ENCODE measurements around the gene RGPD3. TPM values are rescaled to one million over a fixed set of nuclear protein-coding genes. Genes with fewer than 3 reads are reported as not detected.
"Not testable (repeated sequence)": the region's sequence is repeated elsewhere in the genome, so short reads cannot be mapped to it uniquely, and the experiment has no call there.

The RGPD3 gene
- total RNA-seq, 1 experiment from 2014 or later = 0.27 TPM

GRCh38 chr2:106513391-106513790, 45.2 kb upstream of the RGPD3 start:
- H3K27me3 Mint-ChIP-seq (ENCODE audit: insufficient read depth, unreplicated experiment); H3K9me3 ChIP-seq; DNase-seq; H3K27ac Mint-ChIP-seq (ENCODE audit: unreplicated experiment); CTCF ChIA-PET; POLR2A ChIA-PET; H3K4me1 ChIP-seq; H3K4me3 Mint-ChIP-seq (ENCODE audit: unreplicated experiment); H3K27me3 ChIP-seq (replicated peaks; ENCODE audit: control insufficient read depth, insufficient read depth, low read length); intact Hi-C loops (cut with micrococcal nuclease; ENCODE audit: unreplicated experiment); H3K36me3 ChIP-seq (ENCODE audit: control insufficient read depth, insufficient read depth, low read length); BruUV-seq (replicated peaks); H3K4me3 ChIP-seq (ENCODE audit: low read depth, low read length); H3K9me3 Mint-ChIP-seq (ENCODE audit: unreplicated experiment); H3K36me3 Mint-ChIP-seq (ENCODE audit: insufficient read depth, unreplicated experiment); H3K4me1 Mint-ChIP-seq (ENCODE audit: low read depth, unreplicated experiment): not testable (repeated sequence)

GRCh38 chr2:106511934-106512333, 43.7 kb upstream of the RGPD3 start:
- H3K27me3 ChIP-seq (replicated peaks; ENCODE audit: control insufficient read depth, insufficient read depth, low read length); H3K36me3 Mint-ChIP-seq (ENCODE audit: insufficient read depth, unreplicated experiment); CTCF ChIA-PET; H3K27me3 Mint-ChIP-seq (ENCODE audit: insufficient read depth, unreplicated experiment); H3K36me3 ChIP-seq (ENCODE audit: control insufficient read depth, insufficient read depth, low read length); H3K4me1 ChIP-seq; H3K9me3 Mint-ChIP-seq (ENCODE audit: unreplicated experiment); H3K27ac Mint-ChIP-seq (ENCODE audit: unreplicated experiment); H3K4me3 Mint-ChIP-seq (ENCODE audit: unreplicated experiment); POLR2A ChIA-PET; DNase-seq; H3K4me3 ChIP-seq (ENCODE audit: low read depth, low read length); H3K4me1 Mint-ChIP-seq (ENCODE audit: low read depth, unreplicated experiment); H3K9me3 ChIP-seq; intact Hi-C loops (cut with micrococcal nuclease; ENCODE audit: unreplicated experiment); BruUV-seq (replicated peaks): not testable (repeated sequence)

- BruUV-seq (replicated peaks); H3K4me1 Mint-ChIP-seq (ENCODE audit: low read depth, unreplicated experiment); H3K36me3 Mint-ChIP-seq (ENCODE audit: insufficient read depth, unreplicated experiment); H3K27ac Mint-ChIP-seq (ENCODE audit: unreplicated experiment); H3K9me3 ChIP-seq; DNase-seq; H3K27me3 ChIP-seq (replicated peaks; ENCODE audit: control insufficient read depth, insufficient read depth, low read length); H3K4me3 Mint-ChIP-seq (ENCODE audit: unreplicated experiment); H3K4me1 ChIP-seq; H3K4me3 ChIP-seq (ENCODE audit: low read depth, low read length); POLR2A ChIA-PET; CTCF ChIA-PET; H3K36me3 ChIP-seq (ENCODE audit: control insufficient read depth, insufficient read depth, low read length); intact Hi-C loops (cut with micrococcal nuclease; ENCODE audit: unreplicated experiment); H3K9me3 Mint-ChIP-seq (ENCODE audit: unreplicated experiment); H3K27me3 Mint-ChIP-seq (ENCODE audit: insufficient read depth, unreplicated experiment): not testable (repeated sequence)
Observed at GRCh38 chr2:106511476-106511901, 43.3 kb upstream of the RGPD3 start.

GRCh38 chr2:106510791-106511190, 42.6 kb upstream of the RGPD3 start:
- H3K27me3 Mint-ChIP-seq (ENCODE audit: insufficient read depth, unreplicated experiment); intact Hi-C loops (cut with micrococcal nuclease; ENCODE audit: unreplicated experiment); H3K36me3 ChIP-seq (ENCODE audit: control insufficient read depth, insufficient read depth, low read length); H3K27me3 ChIP-seq (replicated peaks; ENCODE audit: control insufficient read depth, insufficient read depth, low read length); H3K9me3 Mint-ChIP-seq (ENCODE audit: unreplicated experiment); H3K27ac Mint-ChIP-seq (ENCODE audit: unreplicated experiment); H3K4me1 Mint-ChIP-seq (ENCODE audit: low read depth, unreplicated experiment); BruUV-seq (replicated peaks); H3K4me3 ChIP-seq (ENCODE audit: low read depth, low read length); H3K4me3 Mint-ChIP-seq (ENCODE audit: unreplicated experiment); CTCF ChIA-PET; H3K9me3 ChIP-seq; DNase-seq; H3K36me3 Mint-ChIP-seq (ENCODE audit: insufficient read depth, unreplicated experiment); H3K4me1 ChIP-seq; POLR2A ChIA-PET: not testable (repeated sequence)

- H3K9me3 Mint-ChIP-seq (ENCODE audit: unreplicated experiment); H3K9me3 ChIP-seq; H3K4me3 ChIP-seq (ENCODE audit: low read depth, low read length); intact Hi-C loops (cut with micrococcal nuclease; ENCODE audit: unreplicated experiment); H3K4me1 ChIP-seq; H3K36me3 Mint-ChIP-seq (ENCODE audit: insufficient read depth, unreplicated experiment); H3K36me3 ChIP-seq (ENCODE audit: control insufficient read depth, insufficient read depth, low read length); H3K4me1 Mint-ChIP-seq (ENCODE audit: low read depth, unreplicated experiment); H3K27me3 ChIP-seq (replicated peaks; ENCODE audit: control insufficient read depth, insufficient read depth, low read length); POLR2A ChIA-PET; BruUV-seq (replicated peaks); H3K4me3 Mint-ChIP-seq (ENCODE audit: unreplicated experiment); CTCF ChIA-PET; H3K27ac Mint-ChIP-seq (ENCODE audit: unreplicated experiment); H3K27me3 Mint-ChIP-seq (ENCODE audit: insufficient read depth, unreplicated experiment); DNase-seq: not testable (repeated sequence)
Observed at GRCh38 chr2:106509374-106509770, 41.2 kb upstream of the RGPD3 start.

GRCh38 chr2:106508660-106509373, 40.6 kb upstream of the RGPD3 start:
- H3K27ac Mint-ChIP-seq (ENCODE audit: unreplicated experiment); H3K27me3 Mint-ChIP-seq (ENCODE audit: insufficient read depth, unreplicated experiment); DNase-seq; H3K36me3 Mint-ChIP-seq (ENCODE audit: insufficient read depth, unreplicated experiment); H3K4me1 Mint-ChIP-seq (ENCODE audit: low read depth, unreplicated experiment); H3K4me3 ChIP-seq (ENCODE audit: low read depth, low read length); CTCF ChIA-PET; intact Hi-C loops (cut with micrococcal nuclease; ENCODE audit: unreplicated experiment); H3K9me3 ChIP-seq; BruUV-seq (replicated peaks); H3K4me3 Mint-ChIP-seq (ENCODE audit: unreplicated experiment); POLR2A ChIA-PET; H3K9me3 Mint-ChIP-seq (ENCODE audit: unreplicated experiment); H3K27me3 ChIP-seq (replicated peaks; ENCODE audit: control insufficient read depth, insufficient read depth, low read length); H3K4me1 ChIP-seq; H3K36me3 ChIP-seq (ENCODE audit: control insufficient read depth, insufficient read depth, low read length): not testable (repeated sequence)

GRCh38 chr2:106506002-106506687, 37.9 kb upstream of the RGPD3 start:
- H3K9me3 Mint-ChIP-seq (ENCODE audit: unreplicated experiment); DNase-seq; H3K4me1 Mint-ChIP-seq (ENCODE audit: low read depth, unreplicated experiment); H3K27me3 Mint-ChIP-seq (ENCODE audit: insufficient read depth, unreplicated experiment); H3K27me3 ChIP-seq (replicated peaks; ENCODE audit: control insufficient read depth, insufficient read depth, low read length); H3K36me3 Mint-ChIP-seq (ENCODE audit: insufficient read depth, unreplicated experiment); H3K27ac Mint-ChIP-seq (ENCODE audit: unreplicated experiment); H3K36me3 ChIP-seq (ENCODE audit: control insufficient read depth, insufficient read depth, low read length); H3K4me1 ChIP-seq; POLR2A ChIA-PET; CTCF ChIA-PET; H3K9me3 ChIP-seq; H3K4me3 Mint-ChIP-seq (ENCODE audit: unreplicated experiment); intact Hi-C loops (cut with micrococcal nuclease; ENCODE audit: unreplicated experiment); H3K4me3 ChIP-seq (ENCODE audit: low read depth, low read length); BruUV-seq (replicated peaks): not testable (repeated sequence)

Measured in Caco-2 (cell line).